GM19328 (cell line): ENCODE measurements around the gene RSBN1.
"Not testable (repeated sequence)": the region's sequence is repeated elsewhere in the genome, so short reads cannot be mapped to it uniquely, and the experiment has no call there.

Experiments used
- ATAC-seq: cut with Tn5 transposase; IDR thresholded peaks from one replicate; pipeline ENCODE4 v1.9.1; 2021; ENCODE audit warnings: mild to moderate bottlenecking, moderate library complexity; ENCODE audit not compliant: unreplicated experiment

Gene RSBN1

GRCh38 chr1:113811888-113812660 is at the start of gene RSBN1:
Gene RSBN1, minus strand, starts transcription at chr1:113812476. Its CDS starts 64 bp downstream, at chr1:113812412.
- ATAC-seq = peak; percentile 97

GRCh38 chr1:113861641-113862040 is 49.4 kb upstream of the RSBN1 start:
- ATAC-seq = no peak

GRCh38 chr1:113860891-113861290 is 48.6 kb upstream of the RSBN1 start:
- ATAC-seq = no peak

DNA sequence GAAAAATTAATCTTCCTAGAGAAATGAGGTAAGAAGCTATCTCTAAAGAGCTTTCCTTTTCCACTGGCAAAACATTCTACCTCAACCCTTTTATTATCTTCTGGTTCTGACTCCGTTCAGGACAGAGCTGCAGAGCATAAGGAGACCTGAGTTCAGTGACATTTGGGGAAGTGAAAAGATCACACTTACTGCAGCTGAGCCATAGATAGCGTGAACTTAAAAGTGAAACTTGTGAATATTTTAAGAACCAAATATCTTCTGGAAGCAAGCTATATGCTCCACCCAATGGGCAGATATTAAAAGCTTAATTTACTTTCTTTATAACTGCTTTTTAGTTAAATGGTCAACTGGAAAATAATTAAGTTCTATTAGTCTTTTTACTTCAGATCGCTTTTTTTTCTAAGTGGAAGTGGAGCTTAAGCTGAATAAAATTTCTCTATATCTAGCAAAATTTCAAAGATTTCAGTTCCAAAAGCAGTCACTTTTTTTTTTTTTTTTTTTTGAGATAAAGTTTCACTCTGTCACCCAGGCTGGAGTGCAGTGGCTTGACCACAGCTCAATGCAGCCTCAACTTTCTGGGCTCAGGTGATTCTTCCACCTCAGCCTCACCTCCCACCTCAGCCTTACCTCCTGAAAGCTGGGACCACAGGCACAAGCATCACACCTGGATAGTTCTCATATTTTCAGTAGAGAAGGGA is 47.4 kb upstream of the RSBN1 start:
- peak; percentile 72 for ATAC-seq

DNA sequence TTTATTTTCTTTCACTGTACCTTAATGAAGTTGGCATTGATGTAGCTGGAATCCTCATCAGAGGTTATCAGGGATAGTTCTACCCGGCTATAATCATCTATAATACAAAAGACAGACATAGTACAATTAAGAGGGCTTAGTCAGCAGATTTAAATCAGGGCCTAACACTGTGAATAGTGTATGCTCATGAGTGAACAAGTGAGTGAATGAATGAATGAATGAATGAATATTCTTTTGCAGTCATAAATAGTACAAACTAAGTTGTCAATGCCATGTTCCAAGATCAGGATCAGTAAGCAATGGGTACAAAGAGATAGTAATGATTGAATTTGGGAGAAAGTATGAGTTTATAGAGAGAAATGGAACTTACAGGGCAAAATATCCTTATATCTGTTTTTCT is 46.7 kb upstream of the RSBN1 start:
- ATAC-seq = no peak

GRCh38 chr1:113858418-113858817 is 46.1 kb upstream of the RSBN1 start:
- ATAC-seq = no peak

DNA sequence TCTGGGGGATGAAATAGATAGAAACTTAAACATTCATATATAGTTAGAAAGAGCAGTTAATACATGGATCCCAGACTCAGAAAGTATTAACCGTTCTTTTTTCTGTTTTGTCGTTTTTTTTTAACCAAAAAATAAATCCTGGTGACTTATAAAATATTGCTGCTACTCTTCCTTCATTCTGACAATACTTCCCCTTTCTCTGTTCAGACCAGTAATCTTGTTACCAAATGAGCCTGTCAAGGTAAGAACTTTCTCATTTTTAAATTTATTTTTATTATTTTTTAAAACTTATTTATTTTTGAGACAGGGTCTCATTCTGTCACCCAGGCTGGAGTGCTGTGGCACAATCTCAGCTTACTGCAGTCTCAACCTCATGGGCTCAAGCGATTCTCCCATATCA is 45.5 kb upstream of the RSBN1 start:
- no peak for ATAC-seq

- ATAC-seq = no peak
Measured at GRCh38 chr1:113856401-113856790, 44.1 kb upstream of the RSBN1 start.

DNA sequence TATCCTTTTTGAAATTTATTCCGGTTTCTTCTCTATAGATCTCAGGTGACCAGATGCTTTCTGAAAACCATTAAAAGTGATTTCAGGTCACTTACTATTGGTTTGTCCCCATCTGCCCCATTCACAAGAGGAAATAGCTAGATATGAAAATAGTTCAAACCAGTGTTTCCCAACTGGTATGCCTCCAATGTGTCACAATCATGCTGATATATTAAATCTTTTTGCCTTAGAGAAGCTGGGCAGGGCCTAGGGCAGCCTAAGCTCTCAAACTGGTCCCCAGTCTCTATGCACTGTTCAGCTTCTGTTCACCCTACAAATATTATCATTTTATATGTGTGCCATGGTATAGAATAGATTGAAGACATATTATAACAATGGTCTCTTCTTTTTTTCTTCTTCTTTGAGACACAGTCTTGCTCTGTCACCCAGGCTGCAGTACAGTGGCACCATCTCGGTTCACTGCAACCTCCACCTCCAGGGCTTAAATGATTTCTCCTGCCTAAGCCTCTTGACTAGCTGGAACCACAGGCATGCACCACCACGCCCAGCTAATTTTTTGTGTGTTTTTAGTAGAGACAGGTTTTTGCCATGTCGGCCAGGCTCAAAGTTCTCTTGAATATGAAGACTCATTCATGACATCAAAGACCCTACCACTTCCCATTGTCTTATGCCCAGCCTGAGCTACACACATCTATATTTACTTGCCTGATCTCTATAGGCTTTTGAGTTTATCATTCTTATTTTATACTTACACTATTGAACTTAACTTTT is 43.5 kb upstream of the RSBN1 start:
- no peak for ATAC-seq

GRCh38 chr1:113854234-113854633 is 42.0 kb upstream of the RSBN1 start:
- no peak for ATAC-seq

- ATAC-seq = not testable (repeated sequence)
Measured at GRCh38 chr1:113852694-113853093, 40.4 kb upstream of the RSBN1 start.

DNA sequence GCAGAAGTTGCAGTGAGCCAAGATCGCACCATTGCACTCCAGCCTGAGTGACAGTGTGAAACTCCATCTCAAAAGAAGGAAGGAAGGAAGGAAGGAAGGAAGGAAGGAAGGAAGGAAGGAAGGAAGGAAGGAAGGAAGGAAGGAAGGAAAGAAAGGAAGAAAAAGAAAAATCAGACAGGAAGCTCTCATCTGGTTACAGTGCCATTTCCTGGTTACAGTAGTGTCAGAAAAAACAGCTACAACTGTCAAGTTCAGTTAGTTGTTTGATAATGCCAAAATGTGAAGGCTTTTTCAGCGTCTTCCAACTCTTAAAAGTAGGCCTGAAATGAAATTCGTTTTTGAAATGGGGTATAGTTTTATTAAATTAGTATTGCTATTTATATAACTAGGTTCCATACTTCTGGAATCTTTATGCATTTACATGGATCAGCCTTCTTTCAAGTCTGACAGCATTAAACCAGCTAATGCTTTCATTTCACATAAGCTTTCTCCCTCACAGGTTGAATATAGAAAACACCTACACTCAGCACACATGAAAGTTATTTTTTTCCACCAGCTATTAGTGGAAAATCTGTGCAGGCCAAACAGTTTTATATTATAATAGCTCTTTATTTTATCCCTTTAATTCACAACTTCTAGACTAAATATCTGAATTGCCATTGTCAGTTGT is 38.0 kb upstream of the RSBN1 start:
- ATAC-seq = no peak

- ATAC-seq = no peak
Measured at GRCh38 chr1:113849072-113849471, 36.8 kb upstream of the RSBN1 start.

DNA sequence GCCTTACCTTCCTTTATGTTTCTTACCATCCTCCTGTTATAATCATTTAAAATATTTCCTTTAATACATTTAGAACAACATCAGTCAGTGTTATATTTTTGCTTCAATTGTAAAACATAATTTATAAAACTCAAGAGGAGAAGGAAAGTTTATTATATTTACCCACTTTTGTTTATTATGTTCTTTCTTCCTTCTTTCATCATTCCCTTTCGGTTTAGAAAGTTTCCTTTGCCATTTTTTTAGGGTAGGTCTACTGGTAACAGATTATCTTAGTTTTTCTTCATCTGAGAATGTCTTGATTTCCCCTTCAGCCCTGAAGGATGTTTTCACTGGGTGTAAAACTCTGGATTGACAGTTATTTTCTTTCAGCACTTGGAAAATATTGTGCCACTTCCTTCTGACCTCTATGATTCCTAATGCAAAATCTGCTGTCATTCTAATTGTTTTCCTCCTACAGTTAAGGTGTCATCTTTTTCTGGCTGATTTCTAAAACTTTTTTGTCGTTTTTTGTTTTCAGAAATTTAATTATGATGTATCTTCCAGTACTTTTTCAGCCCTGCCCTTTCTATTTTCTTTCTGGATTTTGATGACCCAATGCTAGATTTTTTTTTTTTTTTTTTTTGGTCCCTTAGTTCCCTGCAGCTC is 34.2 kb upstream of the RSBN1 start:
- no peak for ATAC-seq

DNA sequence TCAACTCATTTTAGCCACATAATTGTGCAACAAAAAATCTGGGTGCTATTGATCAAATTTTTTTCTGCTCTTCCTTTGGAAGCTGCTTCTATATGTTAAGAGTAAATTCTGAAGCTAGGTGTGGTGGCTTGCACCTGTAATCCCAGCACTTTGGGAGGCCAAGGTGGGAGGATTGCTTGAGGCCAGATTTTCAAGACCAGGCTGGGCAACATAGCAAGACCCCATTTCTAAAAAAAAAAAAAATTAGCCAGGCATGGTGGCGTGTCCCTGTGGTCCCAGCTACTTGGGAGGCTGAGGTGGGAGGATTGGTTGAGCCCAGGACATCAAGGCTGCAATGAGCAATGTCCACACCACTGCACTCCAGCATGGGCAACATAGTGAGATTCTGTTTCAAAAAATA is 24.3 kb upstream of the RSBN1 start:
- no peak for ATAC-seq

DNA sequence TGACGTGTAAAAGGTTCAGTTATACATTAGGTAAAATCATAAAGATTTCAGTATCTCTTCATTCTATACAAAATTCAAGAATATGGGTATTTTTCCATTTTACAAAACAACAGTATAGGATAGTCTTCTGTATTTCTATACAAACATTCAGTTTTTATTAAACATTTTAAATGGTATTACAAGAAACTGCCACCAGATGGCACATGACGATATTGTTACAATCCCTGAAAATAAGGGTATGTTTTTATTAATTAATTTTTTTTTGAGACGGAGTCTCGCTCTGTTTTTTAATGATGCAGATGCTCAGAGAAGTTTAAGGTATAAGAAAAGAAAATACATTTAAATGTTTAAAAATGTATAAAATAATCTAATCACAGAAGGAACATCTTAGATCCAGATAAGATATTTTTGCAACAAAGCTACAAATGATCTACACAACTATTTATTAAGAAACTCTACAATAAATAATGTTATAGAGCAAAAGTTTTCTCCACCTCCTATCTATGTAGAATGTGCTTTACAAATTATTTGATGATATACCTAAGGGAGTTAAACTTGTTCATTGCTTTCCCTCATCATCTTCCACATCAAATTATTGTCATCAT is 23.5 kb upstream of the RSBN1 start:
- no peak for ATAC-seq

DNA sequence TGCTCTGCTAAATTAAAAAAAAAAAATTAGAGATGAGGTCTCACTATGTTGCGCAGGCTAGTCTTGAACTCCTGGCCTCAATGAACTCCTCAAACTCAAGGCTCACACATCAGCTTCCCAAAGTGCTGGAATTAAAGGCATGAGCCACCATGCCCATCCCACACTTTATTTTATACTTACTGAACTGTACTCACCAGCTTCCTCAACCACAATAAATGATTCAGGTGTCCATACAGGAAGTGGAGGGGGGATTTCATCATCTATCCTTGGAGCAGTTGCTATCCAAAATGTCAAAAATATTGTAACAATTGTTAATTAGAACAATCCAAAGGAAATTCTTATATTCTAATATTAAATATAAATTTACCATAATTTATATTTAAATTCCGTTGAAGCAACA is 22.4 kb upstream of the RSBN1 start:
- ATAC-seq = no peak

DNA sequence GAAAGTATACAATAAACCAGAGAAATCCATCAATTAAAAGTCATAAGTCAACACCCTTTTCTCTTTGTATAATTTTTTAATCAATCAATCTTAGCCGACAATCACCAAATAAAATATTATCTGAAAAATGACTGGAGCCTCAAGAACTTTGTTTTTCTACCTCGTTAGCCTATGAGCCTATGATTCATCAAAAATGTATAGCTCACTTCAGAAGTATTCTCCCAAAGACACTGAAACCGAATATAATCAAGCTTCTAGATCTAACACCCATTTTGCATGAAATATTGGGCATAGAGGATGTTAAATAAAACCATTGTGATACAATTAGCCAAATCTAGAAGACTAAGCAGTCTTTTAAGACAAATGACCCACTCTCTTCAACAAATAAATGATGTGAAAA is 17.8 kb upstream of the RSBN1 start:
- no peak for ATAC-seq

DNA sequence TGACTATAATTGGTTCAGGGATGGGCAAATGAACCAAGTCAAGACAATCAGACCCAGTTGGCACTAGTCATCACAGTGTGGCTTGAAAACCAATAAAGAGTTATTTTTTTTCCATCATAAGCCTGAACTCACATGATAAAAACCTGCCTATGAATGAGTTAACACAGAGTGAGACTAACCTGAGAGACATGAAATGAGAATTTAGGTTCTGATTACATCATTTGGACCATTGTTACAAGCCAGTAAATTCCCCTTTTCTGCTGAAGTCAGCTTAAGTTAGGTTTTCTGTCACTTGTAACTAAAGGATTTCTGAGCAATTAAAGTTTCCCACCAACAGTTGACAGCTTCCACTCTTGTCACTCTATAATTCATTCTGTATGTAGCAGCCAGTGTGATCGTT is 9.6 kb upstream of the RSBN1 start:
- no peak for ATAC-seq

DNA sequence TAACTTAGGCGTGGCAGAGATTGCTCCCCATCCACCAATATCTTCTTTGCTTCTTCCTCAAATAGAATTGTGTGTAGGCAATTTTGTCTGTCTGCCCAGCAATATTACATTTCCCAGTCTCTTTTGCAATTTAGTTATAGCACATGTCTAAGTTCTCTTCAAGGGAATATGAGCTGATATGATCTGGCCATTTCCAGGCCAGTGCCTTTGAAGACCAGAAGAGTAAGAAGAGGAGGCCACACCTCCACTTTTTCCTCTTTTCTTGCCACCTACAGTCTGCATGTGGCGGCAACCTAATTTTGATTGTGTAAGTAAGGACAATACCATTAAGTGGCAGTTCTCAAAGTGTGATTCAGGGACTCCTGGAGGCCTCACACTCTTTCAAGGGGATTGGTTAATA is 6.3 kb upstream of the RSBN1 start:
- no peak for ATAC-seq
